ENCODE data around the gene TEX14. TPM values are rescaled to one million over a fixed set of nuclear protein-coding genes. Genes with fewer than 3 reads are reported as not detected.
A peak's percentile ranks its signal among the peaks of the same experiment; 100 is the strongest.

The TEX14 gene
- total RNA-seq, 1 donor from 2014 or later: not detected

- TF ChIP-seq CTCF (IDR thresholded peaks at IDR 0.05; ENCODE audit: insufficient read depth, low read length, severe bottlenecking): no peak
- FAIRE-seq (peak; percentile 40), DNase-seq (ENCODE audit: low read depth) (peak; percentile 74)
- no peaks in the 10 kb centered on the region for H3K36me3 ChIP-seq (ENCODE audit: control insufficient read depth, insufficient read depth, low read length)
- no peak overlapping the region for H3K4me3 ChIP-seq (ENCODE audit: low read depth, low read length)
- no peaks in the 10 kb centered on the region for H3K27me3 ChIP-seq (ENCODE audit: control insufficient read depth, insufficient read depth, low read length)
Measured at GRCh38 chr17:58648236-58648635, 43.6 kb downstream of the TEX14 start.

- H3K4me3 ChIP-seq (ENCODE audit: low read depth, low read length): no peak overlapping the region
- FAIRE-seq (no peak), DNase-seq (ENCODE audit: low read depth) (peak; percentile 85)
- no peaks in the 10 kb centered on the region for H3K27me3 ChIP-seq (ENCODE audit: control insufficient read depth, insufficient read depth, low read length)
- no peaks in the 10 kb centered on the region for H3K36me3 ChIP-seq (ENCODE audit: control insufficient read depth, insufficient read depth, low read length)
- no peak for TF ChIP-seq CTCF (IDR thresholded peaks at IDR 0.05; ENCODE audit: insufficient read depth, low read length, severe bottlenecking)
Measured at GRCh38 chr17:58643147-58643546, 48.7 kb downstream of the TEX14 start.

GRCh38 chr17:58641887-58642311, 49.9 kb downstream of the TEX14 start:
- DNase-seq (ENCODE audit: low read depth): peak; percentile 52
- no peak overlapping the region for H3K4me3 ChIP-seq (ENCODE audit: low read depth, low read length)
- H3K27me3 ChIP-seq (ENCODE audit: control insufficient read depth, insufficient read depth, low read length): no peaks in the 10 kb centered on the region
- H3K36me3 ChIP-seq (ENCODE audit: control insufficient read depth, insufficient read depth, low read length): no peaks in the 10 kb centered on the region
- no peak for TF ChIP-seq CTCF (IDR thresholded peaks at IDR 0.05; ENCODE audit: insufficient read depth, low read length, severe bottlenecking)
- FAIRE-seq: no peak

- H3K4me3 ChIP-seq (ENCODE audit: low read depth, low read length): no peak overlapping the region
- DNase-seq (ENCODE audit: low read depth) (peak; percentile 24), FAIRE-seq (no peak)
- H3K36me3 ChIP-seq (ENCODE audit: control insufficient read depth, insufficient read depth, low read length): no peaks in the 10 kb centered on the region
- H3K27me3 ChIP-seq (ENCODE audit: control insufficient read depth, insufficient read depth, low read length): no peaks in the 10 kb centered on the region
- TF ChIP-seq CTCF (IDR thresholded peaks at IDR 0.05; ENCODE audit: insufficient read depth, low read length, severe bottlenecking): no peak
Measured at GRCh38 chr17:58640202-58640601, 51.6 kb downstream of the TEX14 start.

GRCh38 chr17:58639681-58640080, 52.2 kb downstream of the TEX14 start:
- no peak for TF ChIP-seq CTCF (IDR thresholded peaks at IDR 0.05; ENCODE audit: insufficient read depth, low read length, severe bottlenecking)
- Histone ChIP-seq H3K27me3 (ENCODE audit: control insufficient read depth, insufficient read depth, low read length) (no peaks in the 10 kb centered on the region), H3K36me3 (ENCODE audit: control insufficient read depth, insufficient read depth, low read length) (no peaks in the 10 kb centered on the region), H3K4me3 (ENCODE audit: low read depth, low read length) (no peak overlapping the region)
- DNase-seq (ENCODE audit: low read depth) (no peak), FAIRE-seq (no peak)

- no peak for TF ChIP-seq CTCF (IDR thresholded peaks at IDR 0.05; ENCODE audit: insufficient read depth, low read length, severe bottlenecking)
- H3K27me3 ChIP-seq (ENCODE audit: control insufficient read depth, insufficient read depth, low read length): no peaks in the 10 kb centered on the region
- H3K4me3 ChIP-seq (ENCODE audit: low read depth, low read length): no peak overlapping the region
- FAIRE-seq (no peak), DNase-seq (ENCODE audit: low read depth) (no peak)
- H3K36me3 ChIP-seq (ENCODE audit: control insufficient read depth, insufficient read depth, low read length): no peaks in the 10 kb centered on the region
Measured at GRCh38 chr17:58637011-58637570, 54.8 kb downstream of the TEX14 start.
